HEK293 (cell line): ENCODE measurements around the gene RAB7A.

Source experiments
- CTCF ChIA-PET: fragments of 350-600 bp; formaldehyde crosslinking; extraction: SDS; loops from one replicate; lab custom pipeline; 2021; ENCODE audit warnings: antibody characterized with exemption; lab: Yijun Ruan, JAX
- POLR2A ChIA-PET: fragments of 300-600 bp; formaldehyde crosslinking; extraction: SDS; loops from one replicate; lab custom pipeline; 2020; ENCODE audit warnings: antibody characterized with exemption, inconsistent platforms; lab: Yijun Ruan, JAX
- H3K27ac ChIP-seq: fragments of 200-500 bp; sonication (Bioruptor generic); 2 replicates; pipeline ENCODE4 v1.5.1; 2014; ENCODE audit warnings: low read depth, low read length, control low read depth, inconsistent platforms; ENCODE audit errors: extremely low read depth
- H3K36me3 ChIP-seq, 2 experiments: fragments of 200-500 bp in 1 of 2; sonication (Bioruptor generic) in 1 of 2; 1 replicate in 1 of 2; 2 replicates in 1 of 2; pipeline ENCODE4 v1.5.1; 2014 to 2017; ENCODE audit warnings: inconsistent platforms in 2 of 2, low read length in 2 of 2; ENCODE audit not compliant: control insufficient read depth in 2 of 2, insufficient read depth in 1 of 2
- H3K4me1 ChIP-seq: fragments of 200-500 bp; sonication (Bioruptor generic); 2 replicates; pipeline ENCODE4 v1.5.1; 2014; ENCODE audit warnings: mild to moderate bottlenecking, low read length, inconsistent platforms; ENCODE audit not compliant: control insufficient read depth, insufficient read depth
- H3K4me3 ChIP-seq: 2 replicates; pipeline ENCODE4 v1.5.1; 2011; ENCODE audit warnings: low read depth, mild to moderate bottlenecking, control low read depth, low read length, moderate library complexity
- H3K9me3 ChIP-seq: fragments of 200-500 bp; sonication (Bioruptor generic); 2 replicates; pipeline ENCODE4 v1.5.1; 2014; ENCODE audit warnings: low read depth, low read length, inconsistent platforms; ENCODE audit not compliant: control insufficient read depth, insufficient read depth
- BCL11A ChIP-seq: fragments of 450-650 bp; formaldehyde crosslinking; IDR thresholded peaks from 2 replicates; pipeline ENCODE4 v1.5.1; 2016; ENCODE audit warnings: low read depth, missing biosample characterization, missing genetic modification characterization
- MZF1 ChIP-seq: fragments of 450-650 bp; formaldehyde crosslinking; IDR thresholded peaks from 2 replicates; pipeline ENCODE4 v1.5.1; 2017; ENCODE audit warnings: missing biosample characterization, missing genetic modification characterization, borderline replicate concordance
- REPIN1 ChIP-seq: fragments of 450-650 bp; formaldehyde crosslinking; IDR thresholded peaks from 2 replicates; pipeline ENCODE4 v1.5.1; 2017; ENCODE audit warnings: missing biosample characterization, missing genetic modification characterization, low read depth
- SCRT2 ChIP-seq: fragments of 450-650 bp; formaldehyde crosslinking; IDR thresholded peaks from 2 replicates; pipeline ENCODE4 v1.5.1; 2016; ENCODE audit warnings: missing biosample characterization, missing genetic modification characterization
- ZBTB17 ChIP-seq: fragments of 450-650 bp; formaldehyde crosslinking; IDR thresholded peaks from 2 replicates; pipeline ENCODE4 v1.5.1; 2016; ENCODE audit warnings: missing biosample characterization, missing genetic modification characterization
- ZNF169 ChIP-seq: fragments of 450-650 bp; formaldehyde crosslinking; IDR thresholded peaks from 2 replicates; pipeline ENCODE4 v1.5.1; 2016; ENCODE audit warnings: missing biosample characterization, missing genetic modification characterization
- ZNF184 ChIP-seq: fragments of 450-650 bp; IDR thresholded peaks from 2 replicates; pipeline ENCODE4 v1.5.1; 2018; ENCODE audit warnings: missing biosample characterization, mild to moderate bottlenecking, missing genetic modification characterization
- ZNF221 ChIP-seq: fragments of 450-650 bp; formaldehyde crosslinking; IDR thresholded peaks from 2 replicates; pipeline ENCODE4 v1.5.1; 2017; ENCODE audit warnings: missing biosample characterization, missing genetic modification characterization, borderline replicate concordance
- ZNF266 ChIP-seq: fragments of 450-650 bp; formaldehyde crosslinking; IDR thresholded peaks from 2 replicates; pipeline ENCODE4 v1.5.1; 2016; ENCODE audit warnings: missing biosample characterization, missing genetic modification characterization, low read depth
- ZNF548 ChIP-seq: fragments of 450-650 bp; formaldehyde crosslinking; IDR thresholded peaks from 2 replicates; pipeline ENCODE4 v1.5.1; 2016; ENCODE audit warnings: missing biosample characterization, missing genetic modification characterization
- ZNF549 ChIP-seq: fragments of 450-650 bp; IDR thresholded peaks from 2 replicates; pipeline ENCODE4 v1.5.1; 2018; ENCODE audit warnings: missing biosample characterization, missing genetic modification characterization, mild to moderate bottlenecking, inconsistent platforms, moderate library complexity
- ZNF624 ChIP-seq: fragments of 450-650 bp; formaldehyde crosslinking; IDR thresholded peaks from 2 replicates; pipeline ENCODE4 v1.5.1; 2017; ENCODE audit warnings: missing biosample characterization, missing genetic modification characterization
- ZNF654 ChIP-seq: fragments of 450-650 bp; formaldehyde crosslinking; IDR thresholded peaks from 2 replicates; pipeline ENCODE4 v1.5.1; 2016; ENCODE audit warnings: low read depth, missing biosample characterization, missing genetic modification characterization
- ZNF791 ChIP-seq: fragments of 450-650 bp; formaldehyde crosslinking; IDR thresholded peaks from 2 replicates; pipeline ENCODE4 v1.5.1; 2016; ENCODE audit warnings: missing biosample characterization, missing genetic modification characterization
- ZSCAN23 ChIP-seq: fragments of 450-650 bp; formaldehyde crosslinking; IDR thresholded peaks from 2 replicates; pipeline ENCODE4 v1.5.1; 2016; ENCODE audit warnings: missing biosample characterization, missing genetic modification characterization
- ZXDB ChIP-seq: fragments of 450-650 bp; formaldehyde crosslinking; IDR thresholded peaks from 2 replicates; pipeline ENCODE4 v1.5.1; 2016; ENCODE audit warnings: missing biosample characterization, missing genetic modification characterization
- TF ChIP-seq, protein P1 (sequence below): fragments of 450-650 bp; formaldehyde crosslinking; IDR thresholded peaks from 2 replicates; pipeline ENCODE4 v1.5.1; 2016; ENCODE audit warnings: missing biosample characterization, missing genetic modification characterization
- TF ChIP-seq, protein P2 (sequence below): fragments of 450-650 bp; formaldehyde crosslinking; IDR thresholded peaks from 2 replicates; pipeline ENCODE4 v1.5.1; 2016; ENCODE audit warnings: missing biosample characterization, missing genetic modification characterization
- TF ChIP-seq, protein P3 (sequence below): fragments of 450-650 bp; formaldehyde crosslinking; IDR thresholded peaks from 2 replicates; pipeline ENCODE4 v1.5.1; 2016; ENCODE audit warnings: missing biosample characterization, missing genetic modification characterization
- TF ChIP-seq, protein P4 (sequence below): fragments of 450-650 bp; formaldehyde crosslinking; IDR thresholded peaks from 2 replicates; pipeline ENCODE4; 2016; ENCODE audit warnings: missing biosample characterization, missing genetic modification characterization

The RAB7A gene

DNA sequence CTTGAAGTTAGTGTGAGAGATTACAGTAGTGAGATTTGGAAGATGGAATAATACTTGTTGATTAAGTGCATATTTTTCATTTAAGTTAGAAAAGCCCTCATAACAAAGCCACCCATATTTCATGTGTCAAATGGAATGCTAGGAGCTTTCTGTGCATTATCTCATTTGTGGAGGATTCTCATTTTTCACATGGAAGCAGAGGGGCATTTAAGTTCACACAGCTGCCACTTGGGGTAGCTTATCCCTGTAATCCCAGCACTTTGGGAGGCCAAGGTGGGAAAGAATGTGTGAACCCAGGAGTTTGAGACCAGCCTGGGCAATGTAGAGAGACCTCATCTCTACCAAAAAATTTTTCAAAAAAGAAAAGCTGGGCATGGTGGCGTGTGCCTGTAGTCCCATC, 55.2 kb downstream of the RAB7A start (continued):
- TF ChIP-seq, protein P1, sequence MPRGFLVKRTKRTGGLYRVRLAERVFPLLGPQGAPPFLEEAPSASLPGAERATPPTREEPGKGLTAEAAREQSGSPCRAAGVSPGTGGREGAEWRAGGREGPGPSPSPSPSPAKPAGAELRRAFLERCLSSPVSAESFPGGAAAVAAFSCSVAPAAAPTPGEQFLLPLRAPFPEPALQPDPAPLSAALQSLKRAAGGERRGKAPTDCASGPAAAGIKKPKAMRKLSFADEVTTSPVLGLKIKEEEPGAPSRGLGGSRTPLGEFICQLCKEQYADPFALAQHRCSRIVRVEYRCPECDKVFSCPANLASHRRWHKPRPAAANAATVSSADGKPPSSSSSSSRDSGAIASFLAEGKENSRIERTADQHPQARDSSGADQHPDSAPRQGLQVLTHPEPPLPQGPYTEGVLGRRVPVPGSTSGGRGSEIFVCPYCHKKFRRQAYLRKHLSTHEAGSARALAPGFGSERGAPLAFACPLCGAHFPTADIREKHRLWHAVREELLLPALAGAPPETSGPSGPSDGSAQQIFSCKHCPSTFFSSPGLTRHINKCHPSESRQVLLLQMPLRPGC (tag by site-specific recombination), result no peak
- TF ChIP-seq, protein P2, sequence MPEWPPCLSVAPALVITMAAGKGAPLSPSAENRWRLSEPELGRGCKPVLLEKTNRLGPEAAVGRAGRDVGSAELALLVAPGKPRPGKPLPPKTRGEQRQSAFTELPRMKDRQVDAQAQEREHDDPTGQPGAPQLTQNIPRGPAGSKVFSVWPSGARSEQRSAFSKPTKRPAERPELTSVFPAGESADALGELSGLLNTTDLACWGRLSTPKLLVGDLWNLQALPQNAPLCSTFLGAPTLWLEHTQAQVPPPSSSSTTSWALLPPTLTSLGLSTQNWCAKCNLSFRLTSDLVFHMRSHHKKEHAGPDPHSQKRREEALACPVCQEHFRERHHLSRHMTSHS (tag by site-specific recombination), result no peak
- TF ChIP-seq ZNF548 (tag by site-specific recombination), result no peak

DNA sequence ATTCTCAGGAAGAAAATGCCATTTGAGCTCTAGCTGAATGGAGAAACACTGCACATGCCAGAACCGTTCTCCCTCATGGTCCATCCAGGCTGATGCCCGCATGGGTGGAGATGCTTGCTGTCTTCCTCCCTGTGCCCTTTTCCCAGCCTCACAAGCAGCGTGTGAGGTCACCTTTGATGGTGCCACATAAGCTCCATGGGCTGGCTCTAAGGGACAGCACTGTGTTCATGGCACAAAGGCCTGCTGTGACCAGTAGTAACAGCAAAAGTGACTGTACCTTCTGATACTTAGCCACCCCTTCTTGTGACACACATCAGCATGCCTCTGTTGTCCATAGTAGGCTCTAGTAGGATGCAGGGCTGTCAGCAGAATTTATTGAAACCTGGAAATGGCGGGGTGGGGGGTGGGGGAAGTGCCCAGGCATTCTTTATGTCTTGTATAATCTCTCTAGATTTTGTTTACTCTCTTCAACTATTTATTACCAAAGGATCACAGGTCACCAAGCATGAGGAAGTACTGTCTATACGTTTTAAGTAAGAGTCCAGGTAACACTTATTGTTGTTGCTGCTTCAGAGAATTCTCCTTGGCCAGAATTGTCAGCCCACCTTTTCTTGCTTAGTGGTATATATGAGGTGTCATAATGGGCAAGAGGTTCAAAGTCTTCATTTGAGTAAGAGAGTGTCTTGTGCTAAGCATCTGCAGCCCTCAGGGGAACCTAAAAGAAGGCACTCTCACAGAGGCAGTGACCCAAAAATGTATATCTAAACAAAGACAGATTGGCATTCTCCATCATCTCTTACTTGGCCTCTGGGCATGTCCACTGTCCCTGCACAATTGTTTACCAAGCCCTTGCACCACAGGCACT, 56.5 kb downstream of the RAB7A start:
- Histone ChIP-seq H3K9me3 (no peaks in the 10 kb centered on the region), H3K4me3 (no peak overlapping the region), H3K4me1 (peaks cover 3% of the 10 kb centered on the region; the same call in 1 of the 2 replicates), H3K36me3 (no peaks in the 10 kb centered on the region), H3K27ac (no peak overlapping the region)
- POLR2A ChIA-PET, result no interaction called here
- TF ChIP-seq ZNF624 (tag by site-specific recombination), result no peak
- no peak for TF ChIP-seq ZNF266
- TF ChIP-seq REPIN1, result no peak
- TF ChIP-seq ZXDB (tag by site-specific recombination), result no peak
- no peak for TF ChIP-seq ZNF221
- TF ChIP-seq ZNF791 (tag by site-specific recombination), result no peak
- TF ChIP-seq ZSCAN23 (tag by site-specific recombination), result no peak
- TF ChIP-seq SCRT2 (tag by site-specific recombination), result no peak
- no peak for TF ChIP-seq ZNF184 (tag by site-specific recombination)
- TF ChIP-seq ZNF654, result no peak
- TF ChIP-seq ZNF549 (tag by site-specific recombination), result no peak
- no peak for TF ChIP-seq ZBTB17 (tag by site-specific recombination)
- no peak for TF ChIP-seq BCL11A (tag by site-specific recombination)
- TF ChIP-seq, protein P3, sequence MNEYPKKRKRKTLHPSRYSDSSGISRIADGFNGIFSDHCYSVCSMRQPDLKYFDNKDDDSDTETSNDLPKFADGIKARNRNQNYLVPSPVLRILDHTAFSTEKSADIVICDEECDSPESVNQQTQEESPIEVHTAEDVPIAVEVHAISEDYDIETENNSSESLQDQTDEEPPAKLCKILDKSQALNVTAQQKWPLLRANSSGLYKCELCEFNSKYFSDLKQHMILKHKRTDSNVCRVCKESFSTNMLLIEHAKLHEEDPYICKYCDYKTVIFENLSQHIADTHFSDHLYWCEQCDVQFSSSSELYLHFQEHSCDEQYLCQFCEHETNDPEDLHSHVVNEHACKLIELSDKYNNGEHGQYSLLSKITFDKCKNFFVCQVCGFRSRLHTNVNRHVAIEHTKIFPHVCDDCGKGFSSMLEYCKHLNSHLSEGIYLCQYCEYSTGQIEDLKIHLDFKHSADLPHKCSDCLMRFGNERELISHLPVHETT (tag by site-specific recombination), result no peak
- no peak for TF ChIP-seq ZNF169
- TF ChIP-seq, protein P4, sequence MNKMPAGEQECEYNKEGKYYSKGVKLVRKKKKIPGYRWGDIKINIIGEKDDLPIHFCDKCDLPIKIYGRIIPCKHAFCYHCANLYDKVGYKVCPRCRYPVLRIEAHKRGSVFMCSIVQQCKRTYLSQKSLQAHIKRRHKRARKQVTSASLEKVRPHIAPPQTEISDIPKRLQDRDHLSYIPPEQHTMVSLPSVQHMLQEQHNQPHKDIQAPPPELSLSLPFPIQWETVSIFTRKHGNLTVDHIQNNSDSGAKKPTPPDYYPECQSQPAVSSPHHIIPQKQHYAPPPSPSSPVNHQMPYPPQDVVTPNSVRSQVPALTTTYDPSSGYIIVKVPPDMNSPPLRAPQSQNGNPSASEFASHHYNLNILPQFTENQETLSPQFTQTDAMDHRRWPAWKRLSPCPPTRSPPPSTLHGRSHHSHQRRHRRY (tag by site-specific recombination), result no peak
- no peak for TF ChIP-seq MZF1 (tag by site-specific recombination)
- CTCF ChIA-PET, result interaction anchor here (2.8 kb wide), 1 partner anchor 13 kb away, joined by 13 read pairs; no protein-coding TSS in a partner anchor
